ENCODE results near the gene SLX4IP. TPM values are rescaled to one million over a fixed set of nuclear protein-coding genes. Genes with fewer than 3 reads are reported as not detected.

Gene SLX4IP
- total and polyA plus RNA-seq, 2 donors (not counting 1 experiment from before 2014, with no cell fraction given), result 2.0 to 8.1 TPM

- H2AFZ ChIP-seq (ENCODE audit: insufficient read depth, low read depth, low read length, poor library complexity, severe bottlenecking), result no peak overlapping the region
- ATAC-seq (ENCODE audit: low read depth) (no peak), DNase-seq (no peak)
- no peaks in the 10 kb centered on the region for H3K9me3 ChIP-seq (ENCODE audit: control extremely low read depth in 1 of 3, control insufficient read depth in 2 of 3, insufficient read depth in 1 of 3, low read length in 2 of 3)
- H3K79me2 ChIP-seq (ENCODE audit: control insufficient read depth, insufficient read depth, low read length), result peaks cover 37% of the 10 kb centered on the region
- WGBS (ENCODE audit: insufficient coverage), result 100% methylated on average over 1 of the region's 2 CpGs
- H3K27me3 Mint-ChIP-seq, result no peaks in the 10 kb centered on the region
- H3K4me1 ChIP-seq (ENCODE audit: control insufficient read depth in 2 of 2, insufficient read depth in 2 of 2, low read length in 2 of 2), result peaks cover 7 to 18% of the 10 kb centered on the region in 2 donors
- H3K9ac ChIP-seq (ENCODE audit: low read length), result no peak overlapping the region
- no peak overlapping the region for H3K4me3 ChIP-seq (ENCODE audit: control extremely low read depth in 1 of 5, extremely low read depth in 1 of 5, insufficient read depth in 1 of 5, low read depth in 2 of 5, low read length in 4 of 5)
- no peaks in the 10 kb centered on the region for H4K20me1 ChIP-seq (ENCODE audit: control insufficient read depth, insufficient read depth, low read length, poor library complexity, severe bottlenecking)
- ChIA-PET CTCF (no interaction called here), POLR2A (no interaction called here)
- no peak overlapping the region for H3K27ac Mint-ChIP-seq
- H3K27me3 ChIP-seq (replicated peaks in 1 of 4; ENCODE audit: control extremely low read depth in 1 of 4, control insufficient read depth in 3 of 4, insufficient read depth in 4 of 4, low read length in 3 of 4), result no peaks in the 10 kb centered on the region
- TF ChIP-seq CTCF (IDR thresholded peaks at IDR 0.05) (no peak), EZH2 (IDR thresholded peaks at IDR 0.05; ENCODE audit: borderline replicate concordance, insufficient read depth, low read depth, low read length, poor library complexity, severe bottlenecking) (no peak)
- H3K4me2 ChIP-seq (replicated peaks; ENCODE audit: low read depth, low read length, poor library complexity, severe bottlenecking), result no peak overlapping the region
- intact Hi-C loops (cut with micrococcal nuclease), result no loop called here
- H3K4me1 Mint-ChIP-seq, result peaks cover 29% of the 10 kb centered on the region
- no peaks in the 10 kb centered on the region for H3K36me3 ChIP-seq (replicated peaks in 1 of 2; ENCODE audit: control extremely low read depth in 1 of 2, control insufficient read depth in 1 of 2, extremely low read depth in 1 of 2, insufficient read depth in 2 of 2, low read length in 1 of 2)
- no peak overlapping the region for H3K27ac ChIP-seq (ENCODE audit: low read length in 2 of 2)
- H3K9me3 Mint-ChIP-seq (ENCODE audit: insufficient read depth), result no peaks in the 10 kb centered on the region
- H3K4me3 Mint-ChIP-seq, result no peak overlapping the region
Measured at GRCh38 chr20:10449270-10449669, 14.2 kb downstream of the SLX4IP start.

- H3K4me1 Mint-ChIP-seq, result peaks cover 19% of the 10 kb centered on the region
- H2AFZ ChIP-seq (ENCODE audit: insufficient read depth, low read depth, low read length, poor library complexity, severe bottlenecking), result no peak overlapping the region
- peak; percentile 33 for DNase-seq
- H3K27ac ChIP-seq (ENCODE audit: low read length in 2 of 2), result peak overlapping the region in 1 of 2 donors; percentile 52
- peaks cover 0 to 6% (median 2%) of the 10 kb centered on the region in 3 donors for H3K9me3 ChIP-seq (ENCODE audit: control extremely low read depth in 1 of 3, control insufficient read depth in 2 of 3, insufficient read depth in 1 of 3, low read length in 2 of 3)
- peak overlapping the region; percentile 39 for H3K27ac Mint-ChIP-seq
- intact Hi-C loops (cut with micrococcal nuclease), result no loop called here
- WGBS (ENCODE audit: insufficient coverage), result 0% methylated on average over 1 of the region's 5 CpGs
- H3K9ac ChIP-seq (ENCODE audit: low read length), result no peak overlapping the region
- H3K4me3 Mint-ChIP-seq, result peak overlapping the region; percentile 11
- peaks cover 2% of the 10 kb centered on the region for H3K9me3 Mint-ChIP-seq (ENCODE audit: insufficient read depth)
- ChIA-PET POLR2A (no interaction called here), CTCF (interaction anchor here (2.6 kb wide), 1 partner anchor 26 kb away, joined by 12 read pairs; no protein-coding TSS in a partner anchor)
- H3K27me3 Mint-ChIP-seq, result no peaks in the 10 kb centered on the region
- no peak for TF ChIP-seq CTCF (IDR thresholded peaks at IDR 0.05)
- TF ChIP-seq EZH2 (IDR thresholded peaks at IDR 0.05; ENCODE audit: borderline replicate concordance, insufficient read depth, low read depth, low read length, poor library complexity, severe bottlenecking), result no peak
- no peak overlapping the region for H3K4me3 ChIP-seq (ENCODE audit: control extremely low read depth in 1 of 5, extremely low read depth in 1 of 5, insufficient read depth in 1 of 5, low read depth in 2 of 5, low read length in 4 of 5)
- H3K27me3 ChIP-seq (replicated peaks in 1 of 4; ENCODE audit: control extremely low read depth in 1 of 4, control insufficient read depth in 3 of 4, insufficient read depth in 4 of 4, low read length in 3 of 4), result no peaks in the 10 kb centered on the region
- no peaks in the 10 kb centered on the region for H4K20me1 ChIP-seq (ENCODE audit: control insufficient read depth, insufficient read depth, low read length, poor library complexity, severe bottlenecking)
- H3K79me2 ChIP-seq (ENCODE audit: control insufficient read depth, insufficient read depth, low read length), result peaks cover 29% of the 10 kb centered on the region
- H3K36me3 ChIP-seq (replicated peaks in 1 of 2; ENCODE audit: control extremely low read depth in 1 of 2, control insufficient read depth in 1 of 2, extremely low read depth in 1 of 2, insufficient read depth in 2 of 2, low read length in 1 of 2), result no peaks in the 10 kb centered on the region
- ATAC-seq (ENCODE audit: low read depth), result peak; percentile 78
- H3K4me2 ChIP-seq (replicated peaks; ENCODE audit: low read depth, low read length, poor library complexity, severe bottlenecking), result peak overlapping the region; percentile 33
- H3K4me1 ChIP-seq (ENCODE audit: control insufficient read depth in 2 of 2, insufficient read depth in 2 of 2, low read length in 2 of 2), result peaks cover 7 to 13% of the 10 kb centered on the region in 2 donors
Measured at GRCh38 chr20:10453241-10453640, 18.1 kb downstream of the SLX4IP start.

Data from B cell (primary cell).